A673 (cell line): ENCODE data around the gene ANAPC5. TPM values are rescaled to one million over a fixed set of nuclear protein-coding genes. Genes with fewer than 3 reads are reported as not detected.

ENCODE experiments used
- BruUV-seq: library from RNA; stranded (reverse); fragments of 400-500 nt; replicated peaks from 2 replicates; lab custom pipeline; 2021; lab: Mats Ljungman, UMichigan
- CTCF ChIA-PET: fragments of 300-600 bp; sonication (Branson Sonifier 250); formaldehyde crosslinking; loops from one replicate; lab custom pipeline; 2022; ENCODE audit warnings: antibody characterized with exemption; lab: Charles Lee
- POLR2A ChIA-PET: fragments of 300-600 bp; sonication (Branson Sonifier 250); formaldehyde crosslinking; loops from one replicate; lab custom pipeline; 2022; ENCODE audit warnings: antibody characterized with exemption; ENCODE audit not compliant: low non-redundant PET; lab: Charles Lee
- DNase-seq: peaks from one replicate; pipeline ENCODE4 v3.0.0-alpha.2; 2015; ENCODE audit warnings: low spot score
- H3K27ac ChIP-seq: fragments of 200-600 bp; sonication (generic); 2 replicates; pipeline ENCODE4 v1.5.1; 2016; ENCODE audit warnings: mixed run types, low read depth, mild to moderate bottlenecking, mixed read lengths, antibody characterized with exemption, low read length; ENCODE audit not compliant: poor library complexity, severe bottlenecking
- H3K27me3 ChIP-seq: fragments of 200-600 bp; sonication (generic); replicated peaks from 2 replicates; pipeline ENCODE4 v1.6.1; 2017; ENCODE audit warnings: mixed run types, low read depth, mild to moderate bottlenecking, mixed read lengths, antibody characterized with exemption, low read length; ENCODE audit not compliant: insufficient read depth, poor library complexity
- H3K36me3 ChIP-seq: fragments of 200-600 bp; sonication (generic); 2 replicates; pipeline ENCODE4 v1.6.1; 2016; ENCODE audit warnings: mixed run types, mild to moderate bottlenecking, mixed read lengths, antibody characterized with exemption, low read length; ENCODE audit not compliant: insufficient read depth, poor library complexity, severe bottlenecking
- H3K4me1 ChIP-seq: fragments of 200-600 bp; sonication (generic); 2 replicates; pipeline ENCODE4 v1.6.1; 2017; ENCODE audit warnings: mixed run types, mild to moderate bottlenecking, mixed read lengths, antibody characterized with exemption, low read length; ENCODE audit not compliant: insufficient read depth, poor library complexity, severe bottlenecking
- H3K4me3 ChIP-seq: fragments of 200-600 bp; sonication (generic); 2 replicates; pipeline ENCODE4 v1.5.1; 2016; ENCODE audit warnings: low read depth, mixed run types, mild to moderate bottlenecking, mixed read lengths, low read length; ENCODE audit not compliant: poor library complexity, severe bottlenecking
- H3K9me3 ChIP-seq: fragments of 200-600 bp; sonication (generic); 2 replicates; pipeline ENCODE4 v1.6.1; 2016; ENCODE audit warnings: mixed run types, low read depth, mild to moderate bottlenecking, mixed read lengths, antibody characterized with exemption, low read length; ENCODE audit not compliant: poor library complexity, severe bottlenecking
- CTCF ChIP-seq: fragments of 300-800, 200-600 bp; sonication (generic); conservative IDR thresholded peaks from 2 replicates; pipeline ENCODE4 v1.5.1; 2017; ENCODE audit warnings: low read depth, mild to moderate bottlenecking, antibody characterized with exemption, low read length, moderate library complexity, mixed read lengths
- EZH2 ChIP-seq: fragments of 200-600 bp; sonication (generic); IDR thresholded peaks from 2 replicates; pipeline ENCODE4 v1.6.1; 2017; ENCODE audit warnings: borderline replicate concordance, low read depth, mild to moderate bottlenecking, mixed read lengths, antibody characterized with exemption, low read length; ENCODE audit not compliant: poor library complexity, severe bottlenecking
- intact Hi-C: fragments of 100-400 bp; cut with micrococcal nuclease; formaldehyde crosslinking; loops from one replicate; pipeline ENCODE4 v1.10.0; 2022; ENCODE audit not compliant: unreplicated experiment
- total RNA-seq: library from RNA; stranded (reverse); gene quantifications from 2 replicates; pipeline ENCODE4 v1.2.3, GENCODE V29; 2021

ANAPC5 gene
- total RNA-seq, 1 experiment from 2014 or later, result 142 TPM

GRCh38 chr12:121325922-121326396 lies 26.3 kb downstream of the ANAPC5 start:
- TF ChIP-seq EZH2 (no peak), CTCF (no peak)
- POLR2A ChIA-PET, result no interaction called here

GRCh38 chr12:121323908-121324307 lies 28.3 kb downstream of the ANAPC5 start:
- Histone ChIP-seq H3K9me3 (no peaks in the 10 kb centered on the region), H3K27me3 (no peaks in the 10 kb centered on the region), H3K36me3 (peaks cover 53% of the 10 kb centered on the region), H3K4me1 (no peaks in the 10 kb centered on the region), H3K27ac (no peak overlapping the region), H3K4me3 (no peak overlapping the region)
- no peak for TF ChIP-seq EZH2
- TF ChIP-seq CTCF, result no peak
- ChIA-PET CTCF (no interaction called here), POLR2A (no interaction called here)
- intact Hi-C loops, result no loop called here
- DNase-seq, result no peak
- no TSS peak for BruUV-seq

More at GRCh38 chr12:121325922-121326396, 26.3 kb downstream of the ANAPC5 start:
- DNase-seq, result no peak
- no peak overlapping the region for H3K4me3 ChIP-seq
- no peaks in the 10 kb centered on the region for H3K9me3 ChIP-seq
- CTCF ChIA-PET, result no interaction called here
- no peaks in the 10 kb centered on the region for H3K4me1 ChIP-seq
- no TSS peak for BruUV-seq
- H3K27ac ChIP-seq, result peak overlapping the region; percentile 50
- no peaks in the 10 kb centered on the region for H3K27me3 ChIP-seq
- peaks cover 56% of the 10 kb centered on the region for H3K36me3 ChIP-seq
- intact Hi-C loops, result no loop called here

DNA sequence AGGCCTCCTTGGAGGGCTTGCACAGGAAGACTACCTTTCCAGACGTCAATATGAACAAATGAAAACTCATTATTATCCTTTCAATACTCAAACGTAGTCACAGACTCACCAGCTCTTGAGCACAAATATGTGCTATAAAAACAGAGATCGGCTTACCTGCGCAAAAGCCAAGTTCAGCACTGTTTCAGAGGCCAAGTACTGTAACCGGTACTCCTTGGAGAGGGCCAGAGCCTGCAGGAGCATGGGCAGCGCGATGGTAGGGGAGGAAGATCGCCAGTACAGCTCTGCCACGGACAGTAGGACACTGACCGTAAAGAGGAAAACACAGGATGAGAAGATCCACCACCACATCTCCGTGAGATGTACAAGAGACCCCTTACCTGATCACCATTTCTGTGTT lies 34.1 kb downstream of the ANAPC5 start:
- TF ChIP-seq CTCF (no peak), EZH2 (no peak)
- Histone ChIP-seq H3K4me3 (no peak overlapping the region), H3K9me3 (no peaks in the 10 kb centered on the region), H3K4me1 (no peaks in the 10 kb centered on the region), H3K27ac (no peak overlapping the region), H3K27me3 (no peaks in the 10 kb centered on the region), H3K36me3 (peaks cover 38% of the 10 kb centered on the region)
- ChIA-PET POLR2A (no interaction called here), CTCF (no interaction called here)
- DNase-seq, result no peak
- BruUV-seq, result no TSS peak
- intact Hi-C loops, result no loop called here
